PC-3 (cell line): ENCODE measurements around the gene FYN. TPM values are rescaled to one million over a fixed set of nuclear protein-coding genes. Genes with fewer than 3 reads are reported as not detected.

ENCODE experiments used
- ATAC-seq: fragments of 200-7000 bp; cut with Tn5 transposase; 2 replicates; pipeline ENCODE4 v1.9.1; 2020; ENCODE audit warnings: mild to moderate bottlenecking, moderate library complexity
- BruUV-seq: library from RNA; stranded (reverse); fragments of 400-500 nt; replicated peaks from 2 replicates; lab custom pipeline; 2021; lab: Mats Ljungman, UMichigan
- CTCF ChIA-PET: fragments of 300-600 bp; sonication (Branson Sonifier 250); formaldehyde crosslinking; loops from one replicate; lab custom pipeline; 2022; ENCODE audit warnings: antibody characterized with exemption; lab: Charles Lee
- POLR2A ChIA-PET: fragments of 300-600 bp; sonication (Branson Sonifier 250); formaldehyde crosslinking; loops from one replicate; lab custom pipeline; 2022; ENCODE audit warnings: antibody characterized with exemption; ENCODE audit not compliant: unreplicated experiment; lab: Charles Lee
- DNase-seq: peaks from one replicate; pipeline ENCODE4 v3.0.0-alpha.2; 2015
- H2AFZ ChIP-seq: fragments of 300-600 bp; sonication (generic); 2 replicates; pipeline ENCODE4 v1.6.0; 2016; ENCODE audit warnings: antibody characterized with exemption, low read length
- H3F3A ChIP-seq: fragments of 300-600 bp; sonication (generic); one replicate; pipeline ENCODE4 v1.6.0; 2017; ENCODE audit warnings: antibody characterized with exemption, low read length, control low read depth, mild to moderate bottlenecking; ENCODE audit not compliant: unreplicated experiment
- H3K27ac ChIP-seq: fragments of 300-600 bp; sonication (generic); 2 replicates; pipeline ENCODE4 v1.5.1; 2016; ENCODE audit warnings: mild to moderate bottlenecking, low read length
- H3K27me3 ChIP-seq: fragments of 300-600 bp; sonication (generic); 2 replicates; pipeline ENCODE4 v1.6.1; 2016; ENCODE audit warnings: low read length, mixed read lengths
- H3K36me3 ChIP-seq: fragments of 300-600 bp; sonication (generic); 2 replicates; pipeline ENCODE4 v1.6.1; 2016; ENCODE audit warnings: low read depth, mixed run types, low read length, mixed read lengths
- H3K4me1 ChIP-seq: fragments of 300-600 bp; sonication (generic); 2 replicates; pipeline ENCODE4 v1.5.1; 2016; ENCODE audit warnings: low read length; ENCODE audit not compliant: insufficient read depth
- H3K4me2 ChIP-seq: fragments of 300-600 bp; sonication (generic); 2 replicates; pipeline ENCODE4 v1.6.0; 2016; ENCODE audit warnings: low read length
- H3K4me3 ChIP-seq: fragments of 300-600 bp; sonication (generic); 2 replicates; pipeline ENCODE4 v1.5.1; 2016; ENCODE audit warnings: mild to moderate bottlenecking, low read length, mixed read lengths
- H3K79me2 ChIP-seq: fragments of 300-600 bp; sonication (generic); 2 replicates; pipeline ENCODE4 v1.6.1; 2017; ENCODE audit warnings: low read length, mixed read lengths
- H3K9ac ChIP-seq: fragments of 300-600 bp; sonication (generic); 2 replicates; pipeline ENCODE4 v1.6.0; 2016; ENCODE audit warnings: mild to moderate bottlenecking, low read length
- H3K9me2 ChIP-seq: fragments of 300-600 bp; sonication (generic); replicated peaks from 2 replicates; pipeline ENCODE4 v1.6.1; 2016; ENCODE audit warnings: mixed run types, low read length, mixed read lengths
- H3K9me3 ChIP-seq: fragments of 300-600 bp; sonication (generic); 2 replicates; pipeline ENCODE4 v1.6.1; 2016; ENCODE audit warnings: low read length, mixed read lengths
- H4K20me1 ChIP-seq: fragments of 300-600 bp; sonication (generic); 2 replicates; pipeline ENCODE4 v1.6.1; 2016; ENCODE audit warnings: low read length, mixed read lengths
- EZH2 ChIP-seq: fragments of 300-600 bp; sonication (generic); IDR thresholded peaks from one replicate; pipeline ENCODE4 v1.6.1; 2017; ENCODE audit warnings: antibody characterized with exemption, mild to moderate bottlenecking, low read length; ENCODE audit not compliant: unreplicated experiment
- EZH2phosphoT487 ChIP-seq: fragments of 300-600 bp; sonication (generic); IDR thresholded peaks from 2 replicates; pipeline ENCODE4 v1.6.1; 2018; ENCODE audit warnings: mild to moderate bottlenecking, antibody characterized with exemption, low read length, borderline replicate concordance
- intact Hi-C: fragments of 100-400 bp; cut with micrococcal nuclease; formaldehyde crosslinking; loops from 2 replicates; pipeline ENCODE4 v1.9.0; 2023
- total RNA-seq: library from RNA; depleted of rRNA; stranded (reverse); fragments of >200 nt; gene quantifications from 2 replicates; pipeline ENCODE4 v1.2.3, GENCODE V29; 2014
- TF ChIP-seq, protein P1 (sequence below): fragments of 300-600 bp; sonication (generic); conservative IDR thresholded peaks from 2 replicates; pipeline ENCODE4 v1.5.1; 2017; ENCODE audit warnings: antibody characterized with exemption, low read depth, mild to moderate bottlenecking, low read length

The FYN gene
- total RNA-seq, 1 experiment from 2014 or later, result 27.6 TPM

DNA sequence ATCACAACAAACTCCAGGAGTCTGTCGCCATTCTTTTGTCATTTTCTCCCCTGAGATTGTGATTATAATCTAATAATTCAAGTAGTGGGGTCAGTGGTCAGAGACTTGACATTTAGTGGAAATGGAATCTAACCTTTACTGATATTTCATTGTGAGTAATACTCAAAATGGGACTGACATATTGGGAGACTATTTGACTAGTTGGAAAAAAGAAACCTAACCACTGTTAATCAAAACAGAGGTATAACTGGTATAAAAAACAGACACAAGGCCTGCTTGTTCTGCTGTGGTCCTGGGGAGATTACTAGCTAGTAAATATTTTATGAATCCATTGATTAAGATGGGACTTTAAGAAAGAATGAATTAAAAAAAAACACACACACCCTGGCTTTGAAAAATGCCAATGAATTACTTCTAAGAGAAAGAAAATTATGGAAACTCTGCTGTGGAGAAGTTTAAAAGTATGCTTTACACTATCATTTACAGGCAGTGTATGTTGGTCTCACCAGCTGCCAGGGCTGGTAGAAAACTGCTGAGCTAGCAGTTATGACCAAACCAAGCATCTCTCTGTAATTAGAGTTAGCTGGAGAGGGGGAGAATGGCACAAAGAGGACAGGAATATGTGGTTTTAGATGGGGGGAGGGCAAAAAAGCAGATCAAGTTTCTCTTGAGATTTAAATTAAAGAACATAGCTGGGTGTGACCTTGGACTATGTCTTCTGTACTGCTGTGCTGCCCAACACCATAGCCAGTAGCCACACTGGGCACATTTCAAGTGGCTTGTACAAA, 103.7 kb downstream of the FYN start:
- Histone ChIP-seq H3K9me3 (no peaks in the 10 kb centered on the region), H3K4me3 (no peak overlapping the region), H3K4me1 (no peaks in the 10 kb centered on the region), H3K4me2 (no peak overlapping the region), H3K27me3 (no peaks in the 10 kb centered on the region), H3K79me2 (no peaks in the 10 kb centered on the region), H3K27ac (no peak overlapping the region), H3K36me3 (no peaks in the 10 kb centered on the region), H2AFZ (no peak overlapping the region), H3F3A (no peaks in the 10 kb centered on the region), H3K9ac (no peak overlapping the region), H3K9me2 (no peaks in the 10 kb centered on the region), H4K20me1 (no peaks in the 10 kb centered on the region)
- intact Hi-C loops, result no loop called here
- ATAC-seq (no peak), DNase-seq (no peak)
- POLR2A ChIA-PET, result no interaction called here
- TF ChIP-seq EZH2phosphoT487 (no peak), EZH2 (no peak)
- TF ChIP-seq, protein P1, sequence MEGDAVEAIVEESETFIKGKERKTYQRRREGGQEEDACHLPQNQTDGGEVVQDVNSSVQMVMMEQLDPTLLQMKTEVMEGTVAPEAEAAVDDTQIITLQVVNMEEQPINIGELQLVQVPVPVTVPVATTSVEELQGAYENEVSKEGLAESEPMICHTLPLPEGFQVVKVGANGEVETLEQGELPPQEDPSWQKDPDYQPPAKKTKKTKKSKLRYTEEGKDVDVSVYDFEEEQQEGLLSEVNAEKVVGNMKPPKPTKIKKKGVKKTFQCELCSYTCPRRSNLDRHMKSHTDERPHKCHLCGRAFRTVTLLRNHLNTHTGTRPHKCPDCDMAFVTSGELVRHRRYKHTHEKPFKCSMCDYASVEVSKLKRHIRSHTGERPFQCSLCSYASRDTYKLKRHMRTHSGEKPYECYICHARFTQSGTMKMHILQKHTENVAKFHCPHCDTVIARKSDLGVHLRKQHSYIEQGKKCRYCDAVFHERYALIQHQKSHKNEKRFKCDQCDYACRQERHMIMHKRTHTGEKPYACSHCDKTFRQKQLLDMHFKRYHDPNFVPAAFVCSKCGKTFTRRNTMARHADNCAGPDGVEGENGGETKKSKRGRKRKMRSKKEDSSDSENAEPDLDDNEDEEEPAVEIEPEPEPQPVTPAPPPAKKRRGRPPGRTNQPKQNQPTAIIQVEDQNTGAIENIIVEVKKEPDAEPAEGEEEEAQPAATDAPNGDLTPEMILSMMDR, result no peak
- BruUV-seq, result no TSS peak
- CTCF ChIA-PET, result no interaction called here

DNA sequence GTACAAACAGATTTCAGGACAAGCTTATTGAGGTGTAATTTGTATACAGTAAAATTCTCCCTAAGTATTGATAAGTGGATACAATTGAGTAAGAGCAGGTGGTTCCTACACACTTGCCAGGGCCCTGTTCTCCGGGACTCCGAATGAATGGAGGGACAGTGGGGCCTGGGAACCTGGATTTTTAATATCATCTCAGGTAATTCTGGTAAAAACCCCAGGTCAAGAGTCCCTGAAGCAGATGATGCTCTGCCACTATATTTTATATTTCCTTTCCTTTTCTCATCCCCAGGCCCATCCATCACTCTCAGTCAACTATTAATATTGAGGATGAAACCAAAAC, 104.9 kb downstream of the FYN start:
- H4K20me1 ChIP-seq, result no peaks in the 10 kb centered on the region
- no peak overlapping the region for H3K4me3 ChIP-seq
- intact Hi-C loops, result no loop called here
- H3K79me2 ChIP-seq, result no peaks in the 10 kb centered on the region
- no peak for TF ChIP-seq EZH2phosphoT487
- TF ChIP-seq, protein P1, result no peak
- TF ChIP-seq EZH2, result no peak
- H3K27ac ChIP-seq, result no peak overlapping the region
- no peak overlapping the region for H2AFZ ChIP-seq
- no peaks in the 10 kb centered on the region for H3K9me3 ChIP-seq
- no peaks in the 10 kb centered on the region for H3K4me1 ChIP-seq
- no TSS peak for BruUV-seq
- H3K27me3 ChIP-seq, result no peaks in the 10 kb centered on the region
- no peaks in the 10 kb centered on the region for H3K9me2 ChIP-seq
- no peak overlapping the region for H3K9ac ChIP-seq
- no peaks in the 10 kb centered on the region for H3K36me3 ChIP-seq
- ChIA-PET POLR2A (no interaction called here), CTCF (no interaction called here)
- no peak overlapping the region for H3K4me2 ChIP-seq
- ATAC-seq (no peak), DNase-seq (no peak)
- no peaks in the 10 kb centered on the region for H3F3A ChIP-seq

DNA sequence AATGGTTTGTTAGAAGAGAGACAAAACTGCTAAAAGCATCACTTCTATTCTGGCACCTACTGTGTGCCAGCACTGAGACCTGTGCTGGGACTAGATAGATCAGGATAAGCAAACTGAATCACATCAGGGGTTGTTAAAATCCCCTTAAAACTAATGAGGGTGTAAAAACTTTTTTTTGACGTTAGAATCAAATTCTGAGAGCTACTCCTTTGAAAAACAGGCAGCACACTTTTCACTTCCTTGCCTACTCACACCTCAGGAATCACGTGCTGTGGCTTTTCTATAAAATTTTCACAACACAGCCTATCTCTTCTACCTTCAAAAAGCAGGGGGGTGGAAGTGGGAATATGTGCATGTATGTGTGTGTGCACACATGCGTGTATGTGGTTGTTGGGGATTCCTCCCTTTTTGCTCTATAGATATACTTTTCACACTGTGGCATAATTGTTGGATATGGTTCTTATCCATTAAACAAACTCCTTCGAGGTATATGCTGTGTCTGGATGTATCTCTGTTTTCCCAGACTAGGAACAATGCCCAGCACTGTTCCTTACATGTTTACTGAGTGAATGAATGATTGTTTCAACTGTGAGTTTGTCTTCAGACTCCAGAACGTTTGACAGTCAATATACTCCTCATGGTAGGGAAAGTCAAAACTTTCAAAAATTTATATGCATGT, 105.4 kb downstream of the FYN start:
- Histone ChIP-seq H3K4me3 (no peak overlapping the region), H3K27me3 (no peaks in the 10 kb centered on the region), H3K9me2 (no peaks in the 10 kb centered on the region), H2AFZ (no peak overlapping the region), H3K27ac (no peak overlapping the region), H3K4me1 (no peaks in the 10 kb centered on the region), H3K4me2 (no peak overlapping the region), H3K79me2 (no peaks in the 10 kb centered on the region), H3K9ac (no peak overlapping the region), H3K9me3 (no peaks in the 10 kb centered on the region), H3F3A (no peaks in the 10 kb centered on the region), H3K36me3 (no peaks in the 10 kb centered on the region), H4K20me1 (no peaks in the 10 kb centered on the region)
- no peak for DNase-seq
- TF ChIP-seq EZH2phosphoT487, result no peak
- TF ChIP-seq, protein P1, result no peak
- TF ChIP-seq EZH2, result no peak
- no TSS peak for BruUV-seq
- POLR2A ChIA-PET, result no interaction called here
- intact Hi-C loops, result no loop called here
- CTCF ChIA-PET, result no interaction called here
- no peak for ATAC-seq
